ENCODE results near the gene NDOR1.

NDOR1 gene

GRCh38 chr9:137167747-137168572, 37.5 kb upstream of the NDOR1 start:
- DNase-seq (ENCODE audit: low read depth in 3 of 3): no peak

- DNase-seq (ENCODE audit: low read depth in 3 of 3): no peak
Observed at GRCh38 chr9:137168573-137168903, 37.0 kb upstream of the NDOR1 start.

DNA sequence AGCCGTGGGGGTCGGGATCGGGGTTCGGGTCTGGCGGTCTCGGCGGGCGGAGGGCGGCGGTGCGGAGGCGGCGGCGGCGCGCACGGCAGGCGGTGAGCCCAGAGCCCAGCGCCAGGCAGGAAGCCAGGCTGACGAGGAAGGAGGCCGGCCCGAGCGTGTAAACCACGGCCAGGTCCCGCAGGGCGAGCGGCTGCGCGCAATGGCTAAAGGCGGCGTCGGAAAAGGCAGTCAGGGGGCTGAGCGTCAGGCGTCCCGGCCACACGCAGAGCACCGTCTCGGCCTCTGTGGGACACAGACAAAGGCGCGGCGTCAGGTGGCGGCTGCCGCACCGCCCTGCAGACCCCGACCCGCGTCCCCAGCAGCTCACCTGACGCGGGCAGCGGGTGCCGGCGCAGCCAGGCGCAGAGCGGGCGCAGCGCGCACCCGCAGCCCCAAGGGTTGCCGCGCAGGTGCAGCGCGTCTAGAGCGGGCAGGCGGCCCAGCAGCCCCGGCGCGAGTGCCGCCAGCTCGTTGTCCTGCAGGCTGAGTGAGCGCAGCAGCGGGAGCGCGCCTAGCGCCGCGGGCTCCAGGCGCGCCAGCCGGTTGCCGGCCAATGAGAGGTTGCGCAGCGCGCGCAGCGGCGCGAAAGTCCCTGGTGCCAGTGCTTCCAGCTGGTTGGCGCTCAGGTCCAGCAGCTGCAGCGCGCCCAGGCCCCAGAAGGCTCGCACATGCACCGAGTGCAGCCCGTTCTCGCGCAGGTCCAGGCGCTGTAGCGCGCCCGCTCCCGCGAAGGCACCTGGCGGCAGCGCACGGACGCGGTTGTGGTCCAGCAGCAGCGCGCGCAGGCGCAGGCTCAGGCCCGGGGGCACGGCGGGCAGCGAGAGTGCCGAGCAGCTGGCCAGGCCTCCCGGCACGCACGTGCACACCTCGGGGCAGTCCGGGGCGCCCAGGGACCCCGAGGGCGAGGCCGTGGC, 36.3 kb upstream of the NDOR1 start:
- no peak for DNase-seq (ENCODE audit: low read depth in 3 of 3)

DNA sequence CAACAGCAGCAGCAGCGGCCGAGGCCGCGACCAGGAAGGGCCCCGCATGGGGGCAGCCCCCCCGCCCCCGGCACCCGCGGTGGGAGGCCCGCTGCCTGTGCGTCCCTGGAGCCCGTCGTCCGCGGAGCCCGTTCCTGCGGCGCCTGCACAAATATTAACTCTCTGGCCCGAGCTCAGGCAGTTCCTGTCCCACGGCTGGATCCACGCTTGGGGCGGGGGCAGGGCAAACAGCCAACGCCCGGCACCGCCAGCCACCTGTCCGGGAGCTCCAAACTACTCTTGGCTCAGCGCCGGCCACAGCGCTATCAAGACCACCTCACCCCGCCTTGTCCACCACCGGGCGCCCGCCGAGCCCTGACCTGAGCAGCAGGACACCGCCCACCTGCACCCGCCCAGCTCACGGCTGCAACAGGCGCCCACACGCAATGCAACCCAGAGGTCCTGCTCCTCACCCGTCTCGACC, 35.6 kb upstream of the NDOR1 start, which contains the start of gene LRRC26:
TSS of gene LRRC26 (minus strand) at position 156 of the 463 bp plus-strand sequence. CDS start at position 48, 108 bp downstream.
- no peak for DNase-seq (ENCODE audit: low read depth in 3 of 3)

GRCh38 chr9:137170486-137171148, 34.9 kb upstream of the NDOR1 start:
- no peak for DNase-seq (ENCODE audit: low read depth in 3 of 3)

- no peak for DNase-seq (ENCODE audit: low read depth in 3 of 3)
Observed at GRCh38 chr9:137171149-137171900, 34.2 kb upstream of the NDOR1 start.

GRCh38 chr9:137172901-137173795, 32.4 kb upstream of the NDOR1 start:
- DNase-seq (ENCODE audit: low read depth in 3 of 3): no peak

- no peak for DNase-seq (ENCODE audit: low read depth in 3 of 3)
Observed at GRCh38 chr9:137173796-137174664, 31.5 kb upstream of the NDOR1 start.

GRCh38 chr9:137174722-137175293, 30.7 kb upstream of the NDOR1 start:
- no peak for DNase-seq (ENCODE audit: low read depth in 3 of 3)

DNA sequence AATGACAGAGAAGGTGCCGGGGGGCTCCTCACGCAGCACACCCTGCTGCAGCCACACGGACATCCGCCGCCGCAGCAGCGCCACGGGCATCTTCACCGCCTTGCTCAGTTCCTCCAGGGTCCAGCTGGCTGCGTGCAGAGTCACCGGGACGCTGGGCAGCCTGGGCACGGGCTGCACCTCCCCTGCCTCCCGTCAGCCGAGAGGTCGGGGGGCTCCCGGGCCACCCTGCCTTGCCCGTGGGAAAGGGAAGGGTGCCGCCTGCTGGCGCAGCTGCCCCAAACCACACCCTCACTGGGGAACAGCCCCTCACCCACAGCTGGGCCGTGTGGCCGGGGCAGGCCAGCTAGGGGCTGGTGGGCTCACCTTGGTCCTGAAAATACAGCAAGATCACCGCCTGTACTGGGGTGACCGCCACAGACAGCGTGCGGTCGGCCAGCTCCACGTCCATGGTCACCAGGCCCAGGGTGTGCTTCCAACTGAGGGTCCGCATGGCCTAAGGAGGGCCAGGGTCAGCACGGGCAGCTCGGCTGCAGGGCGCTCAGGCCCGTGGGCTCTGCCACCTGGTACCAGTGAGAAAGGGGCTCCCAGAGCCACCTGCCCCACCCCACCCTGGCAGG, 30.0 kb upstream of the NDOR1 start:
- no peak for DNase-seq (ENCODE audit: low read depth in 3 of 3)

DNA sequence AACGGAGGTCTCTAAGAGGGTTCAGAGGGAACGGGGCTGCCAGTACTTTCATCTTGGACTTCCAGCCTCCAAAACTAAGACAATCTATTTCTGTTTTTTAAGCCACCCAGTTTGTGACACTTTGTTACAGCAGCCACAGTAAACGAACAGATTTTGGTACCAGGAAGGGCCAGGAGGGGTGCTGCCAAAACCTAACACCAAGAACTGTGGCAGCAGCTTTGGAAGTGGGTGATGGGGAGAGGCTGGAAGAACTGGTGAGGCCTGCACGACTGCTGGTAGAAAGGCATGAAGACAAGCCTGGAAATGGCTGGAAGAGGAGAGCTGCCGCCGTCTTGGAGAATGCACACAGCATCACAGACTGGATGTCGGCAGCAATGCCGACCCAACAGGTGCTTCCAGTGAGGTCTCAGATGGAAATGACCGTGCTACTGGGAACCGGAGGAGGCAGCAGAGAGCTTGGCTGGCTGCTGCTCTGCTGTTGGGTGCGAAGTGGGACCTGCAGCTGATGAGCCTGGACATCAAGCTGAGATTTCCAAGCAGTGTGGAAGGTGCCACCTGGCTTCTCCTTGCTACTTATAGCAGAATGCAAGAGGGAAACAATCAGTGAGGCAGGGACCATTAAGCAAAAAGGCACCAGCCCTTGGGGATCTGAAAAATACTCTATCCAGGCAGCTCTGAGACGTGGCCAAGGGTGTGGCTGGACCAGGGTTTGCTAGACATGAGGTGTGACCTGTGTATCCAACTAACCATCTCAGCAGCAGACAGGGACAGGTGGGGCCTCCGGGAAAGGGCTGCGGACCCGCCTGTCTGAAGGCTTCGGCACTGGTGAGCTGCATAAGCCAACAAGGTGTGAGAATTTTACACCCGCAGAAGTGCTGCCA, 29.0 kb upstream of the NDOR1 start:
- DNase-seq (ENCODE audit: low read depth in 3 of 3): no peak

DNA sequence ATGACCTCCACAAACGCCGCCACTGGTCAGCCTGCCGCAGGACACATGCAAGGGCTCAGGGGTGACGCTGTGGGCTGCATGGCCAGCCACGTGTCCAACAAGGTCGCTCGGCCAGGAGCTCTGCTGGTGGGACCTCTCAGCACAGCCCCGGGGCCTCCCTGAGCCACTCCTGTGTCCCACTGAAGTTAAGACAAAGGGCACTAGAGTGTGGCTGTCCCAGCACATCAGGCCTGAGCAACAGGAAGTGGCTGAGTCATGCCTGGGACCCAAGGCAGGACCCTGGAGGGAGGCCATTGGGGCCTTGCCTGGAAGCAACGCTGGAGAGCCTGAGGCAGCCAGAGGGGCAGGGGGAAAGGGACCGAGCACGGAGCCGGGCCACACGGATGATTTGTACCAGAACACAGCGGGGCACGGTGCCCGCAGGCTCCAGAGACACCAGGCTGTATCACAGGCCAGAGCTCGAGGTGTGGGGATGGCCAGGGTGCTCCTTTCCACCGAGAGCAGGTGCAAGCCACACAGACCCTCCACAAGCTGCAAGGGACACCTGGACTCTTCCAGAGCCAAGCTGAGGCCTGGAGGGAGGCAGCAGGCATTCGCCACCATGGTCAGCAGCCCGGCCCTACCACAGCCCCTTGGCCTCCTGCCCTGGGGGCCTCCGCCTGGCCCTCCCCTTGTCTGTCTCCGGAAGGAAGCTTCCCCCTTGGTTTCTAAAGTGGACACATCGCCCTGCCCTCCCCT, 27.1 kb upstream of the NDOR1 start:
- DNase-seq (ENCODE audit: low read depth in 3 of 3): no peak

DNA sequence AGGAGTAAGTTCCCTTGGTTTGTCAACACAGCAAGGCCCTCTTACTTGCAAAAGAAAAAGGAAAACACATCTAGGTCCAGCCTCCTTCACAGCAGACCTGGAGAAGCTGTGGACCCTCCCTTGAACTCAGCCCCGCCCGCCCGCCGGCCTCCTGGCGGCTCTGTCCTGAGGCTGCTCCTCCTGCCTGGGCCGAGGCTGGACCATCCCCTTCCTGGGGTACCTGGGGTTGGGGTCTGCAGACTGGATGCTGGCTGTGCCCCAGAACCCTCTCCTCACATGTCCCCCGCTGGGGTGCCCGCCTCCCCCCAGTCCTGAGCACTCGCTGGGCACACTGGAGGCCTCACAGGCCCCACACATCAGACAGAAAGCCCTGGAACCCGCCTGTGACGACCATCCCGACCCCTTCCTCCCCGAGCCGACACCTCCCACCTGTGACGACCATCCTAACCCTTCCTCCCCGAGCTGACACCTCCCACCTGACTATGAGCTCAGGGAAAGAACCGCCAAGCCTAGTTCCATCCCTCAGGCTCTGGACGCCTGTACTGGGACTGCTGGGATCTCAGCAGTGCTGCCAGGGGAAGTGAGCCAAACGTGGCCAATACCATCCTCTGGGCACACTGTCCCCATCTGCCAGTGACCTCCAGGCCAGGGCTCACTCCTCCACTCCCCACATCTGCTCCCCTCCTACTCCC, 26.4 kb upstream of the NDOR1 start:
- DNase-seq (ENCODE audit: low read depth in 3 of 3): no peak

DNA sequence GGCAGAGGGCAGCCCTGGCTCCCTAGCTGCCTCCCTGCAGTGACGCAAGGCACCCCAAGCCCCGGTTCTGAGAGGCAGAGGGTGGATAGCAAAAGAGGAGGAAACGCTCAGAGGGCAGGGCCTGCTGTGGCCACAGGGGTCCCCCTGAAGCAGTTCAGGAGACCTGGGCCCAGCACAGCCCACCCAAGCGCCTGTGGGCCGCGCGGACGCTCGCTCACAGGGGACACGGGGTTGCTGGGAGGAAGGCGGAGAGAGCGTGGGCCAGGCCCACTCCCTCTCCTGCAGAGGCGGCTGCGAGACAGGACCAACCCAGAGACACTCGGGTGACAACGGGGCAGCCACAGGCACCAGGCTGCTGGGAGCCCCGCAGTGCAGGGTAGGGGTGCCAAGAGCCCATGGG, 25.7 kb upstream of the NDOR1 start:
- no peak for DNase-seq (ENCODE audit: low read depth in 3 of 3)

DNA sequence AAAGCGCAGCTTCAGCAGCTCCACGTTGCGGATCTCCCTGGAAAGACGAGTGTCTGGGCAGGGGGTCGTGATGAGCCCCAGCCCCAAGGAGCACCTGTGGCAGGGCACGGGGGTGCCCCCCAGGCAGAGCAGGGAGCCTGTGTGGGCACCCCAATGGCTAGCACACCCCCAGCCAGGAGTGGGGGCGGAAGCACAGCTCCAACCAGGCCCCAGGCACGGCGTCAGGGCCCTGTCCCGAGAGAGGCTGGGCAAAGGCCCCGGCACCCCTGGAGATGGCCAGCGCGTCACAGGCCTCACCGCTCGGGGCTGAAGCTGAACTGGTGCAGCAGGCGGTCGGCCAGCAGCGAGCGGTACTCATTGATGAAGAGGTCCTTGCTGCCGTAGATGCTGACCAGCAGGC, 25.0 kb upstream of the NDOR1 start:
- no peak for DNase-seq (ENCODE audit: low read depth in 3 of 3)

GRCh38 chr9:137181680-137182079, 23.8 kb upstream of the NDOR1 start:
- no peak for DNase-seq (ENCODE audit: low read depth in 3 of 3)

Data from stimulated activated CD4-positive, alpha-beta T cell treated with anti-CD3 and anti-CD28 coated beads, TNF-alpha, amount 100 ng/mL, for 24 hours (primary cell).